Measurements from ENCODE around the gene MC1R.

- no peak for TF ChIP-seq POLR2A (IDR thresholded peaks at IDR 0.05; ENCODE audit: low read depth, low read length)
- TF ChIP-seq POLR2AphosphoS5 (IDR thresholded peaks at IDR 0.05; ENCODE audit: low read depth, low read length) = no peak
- TF ChIP-seq TAF1 (IDR thresholded peaks at IDR 0.05; ENCODE audit: borderline replicate concordance, low read depth, low read length) = no peak
These were observed 7.8 kb upstream of the MC1R start for GRCh38 chr16:89910717-89911354.

Measured in GM12892 (cell line).